HepG2 (cell line): Measurements from ENCODE around the gene ABCA2.

Experiments used
- KDM5A ChIP-seq: fragments of 200-600 bp; sonication (generic); IDR thresholded peaks from 2 replicates; pipeline ENCODE4 v1.7.0; 2018; ENCODE audit warnings: antibody characterized with exemption, mild to moderate bottlenecking, low read length, borderline replicate concordance
- TAF1 ChIP-seq: sonication (generic); formaldehyde crosslinking; IDR thresholded peaks from 2 replicates; pipeline ENCODE4 v1.4.0; 2020; ENCODE audit warnings: missing genetic modification reagents
- TF ChIP-seq, protein P1 (sequence below): sonication (generic); formaldehyde crosslinking; IDR thresholded peaks from 2 replicates; pipeline ENCODE4 v1.5.0; 2020; ENCODE audit warnings: mild to moderate bottlenecking, missing genetic modification reagents

DNA sequence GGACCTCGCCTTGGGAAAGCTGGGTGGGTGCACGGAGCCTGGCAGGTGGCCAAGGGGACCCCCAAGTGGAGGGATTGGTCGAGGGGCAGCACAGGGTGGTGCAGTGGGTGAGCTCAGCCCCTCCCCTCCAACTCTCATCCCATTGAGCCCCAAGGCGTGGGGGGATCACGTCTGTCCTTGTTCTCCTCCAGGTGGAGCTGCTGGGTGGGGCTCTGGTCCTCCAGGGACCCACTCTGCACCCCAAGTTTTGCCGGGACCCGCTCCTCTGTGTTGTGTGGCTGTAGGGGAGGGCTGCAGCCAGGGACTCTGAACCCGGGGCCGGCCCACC is 7.4 kb upstream of the ABCA2 start:
- TF ChIP-seq KDM5A (no peak), TAF1 (CRISPR knock-in tag) (no peak)
- TF ChIP-seq, protein P1, sequence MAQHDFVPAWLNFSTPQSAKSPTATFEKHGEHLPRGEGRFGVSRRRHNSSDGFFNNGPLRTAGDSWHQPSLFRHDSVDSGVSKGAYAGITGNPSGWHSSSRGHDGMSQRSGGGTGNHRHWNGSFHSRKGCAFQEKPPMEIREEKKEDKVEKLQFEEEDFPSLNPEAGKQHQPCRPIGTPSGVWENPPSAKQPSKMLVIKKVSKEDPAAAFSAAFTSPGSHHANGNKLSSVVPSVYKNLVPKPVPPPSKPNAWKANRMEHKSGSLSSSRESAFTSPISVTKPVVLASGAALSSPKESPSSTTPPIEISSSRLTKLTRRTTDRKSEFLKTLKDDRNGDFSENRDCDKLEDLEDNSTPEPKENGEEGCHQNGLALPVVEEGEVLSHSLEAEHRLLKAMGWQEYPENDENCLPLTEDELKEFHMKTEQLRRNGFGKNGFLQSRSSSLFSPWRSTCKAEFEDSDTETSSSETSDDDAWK (CRISPR knock-in tag): no peak
